MM.1S (cell line): ENCODE results near the gene SNX5.

Experiments
- CTCF ChIP-seq: fragments of 300-600 bp; sonication (generic); IDR thresholded peaks from 2 replicates; pipeline ENCODE4 v1.5.1; 2016; ENCODE audit warnings: antibody characterized with exemption, low read length, mixed read lengths
- EZH2 ChIP-seq: fragments of 300-600 bp; sonication (generic); optimal IDR thresholded peaks from 2 replicates; pipeline ENCODE3; 2017; ENCODE audit warnings: low read depth, mild to moderate bottlenecking, antibody characterized with exemption, low read length, mixed read lengths

- TF ChIP-seq CTCF (no peak), EZH2 (no peak)
Measured at GRCh38 chr20:17985388-17986018, 16.9 kb upstream of the SNX5 start.
